Measurements from ENCODE around the gene LIME1.

- no peak for TF ChIP-seq CTCF (conservative IDR thresholded peaks at IDR 0.05; ENCODE audit: low read depth, low read length)
- TF ChIP-seq USF2 (IDR thresholded peaks at IDR 0.05; ENCODE audit: low read depth, low read length) = no peak
- TF ChIP-seq CEBPB (IDR thresholded peaks at IDR 0.05; ENCODE audit: low read depth, low read length) = no peak
- no peak for TF ChIP-seq POLR2A (IDR thresholded peaks at IDR 0.05; ENCODE audit: low read depth, low read length)
- TF ChIP-seq SMC3 (IDR thresholded peaks at IDR 0.05; ENCODE audit: low read depth, low read length) = no peak
- TF ChIP-seq RAD21 (IDR thresholded peaks at IDR 0.05; ENCODE audit: low read length) = no peak
- TF ChIP-seq RCOR1 (IDR thresholded peaks at IDR 0.05; ENCODE audit: insufficient replicate concordance, low read length) = no peak
- no peak for TF ChIP-seq FOS (IDR thresholded peaks at IDR 0.05; ENCODE audit: low read depth, low read length)
- TF ChIP-seq BHLHE40 (IDR thresholded peaks at IDR 0.05; ENCODE audit: low read depth, low read length) = no peak
Measured at GRCh38 chr20:63690898-63691710, 45.4 kb upstream of the LIME1 start.

Data from IMR-90 (cell line).